OCI-LY7 (cell line): ENCODE data around the gene LHX4. TPM values are rescaled to one million over a fixed set of nuclear protein-coding genes. Genes with fewer than 3 reads are reported as not detected.

Source experiments
- BruUV-seq: library from RNA; stranded (reverse); fragments of 400-500 nt; replicated peaks from 2 replicates; lab custom pipeline; 2021; lab: Mats Ljungman, UMichigan
- CTCF ChIA-PET: fragments of 300-600 bp; sonication (Branson Sonifier 250); formaldehyde crosslinking; loops from one replicate; lab custom pipeline; 2022; ENCODE audit warnings: antibody characterized with exemption; ENCODE audit not compliant: unreplicated experiment; lab: Charles Lee
- POLR2A ChIA-PET: fragments of 300-600 bp; sonication (Branson Sonifier 250); formaldehyde crosslinking; loops from one replicate; lab custom pipeline; 2022; ENCODE audit warnings: antibody characterized with exemption; lab: Charles Lee
- DNase-seq: peaks from one replicate; pipeline ENCODE4 v3.0.0-alpha.2; 2015; ENCODE audit warnings: low spot score
- H2AFZ ChIP-seq: fragments of 200-600 bp; sonication (generic), shearing (Covaris generic); 2 replicates; pipeline ENCODE4 v1.6.1; 2014; ENCODE audit warnings: mild to moderate bottlenecking, antibody characterized with exemption, low read length, moderate library complexity
- H3K27ac ChIP-seq: fragments of 200-600 bp; sonication (generic); 2 replicates; pipeline ENCODE4 v1.5.1; 2014; ENCODE audit warnings: mixed run types, low read depth, mild to moderate bottlenecking, moderate library complexity, low read length, inconsistent platforms; ENCODE audit not compliant: poor library complexity, severe bottlenecking
- H3K36me3 ChIP-seq: fragments of 200-600 bp; sonication (generic); 2 replicates; pipeline ENCODE4 v1.6.1; 2014; ENCODE audit warnings: mild to moderate bottlenecking, antibody characterized with exemption, low read length, moderate library complexity, mixed read lengths; ENCODE audit not compliant: insufficient read depth
- H3K4me1 ChIP-seq: fragments of 200-600 bp; sonication (generic); 2 replicates; pipeline ENCODE4 v1.5.1; 2014; ENCODE audit warnings: mild to moderate bottlenecking, low read length; ENCODE audit not compliant: insufficient read depth, poor library complexity, severe bottlenecking
- H3K4me2 ChIP-seq: fragments of 200-600 bp; sonication (generic); 2 replicates; pipeline ENCODE4 v1.6.1; 2014; ENCODE audit warnings: mild to moderate bottlenecking, low read length
- H3K4me3 ChIP-seq: fragments of 200-600 bp; sonication (generic); 2 replicates; pipeline ENCODE4 v1.5.1; 2014; ENCODE audit warnings: mild to moderate bottlenecking, low read depth, low read length; ENCODE audit not compliant: poor library complexity, severe bottlenecking
- H3K79me2 ChIP-seq: fragments of 200-600 bp; sonication (generic); 2 replicates; pipeline ENCODE4 v1.6.1; 2016; ENCODE audit warnings: low read depth, mild to moderate bottlenecking, low read length, moderate library complexity, mixed read lengths; ENCODE audit not compliant: insufficient read depth
- H3K9me2 ChIP-seq: fragments of 200-600 bp; sonication (generic); 2 replicates; pipeline ENCODE4 v1.6.1; 2016; ENCODE audit warnings: mild to moderate bottlenecking, low read length, mixed read lengths; ENCODE audit not compliant: insufficient read depth
- H3K9me3 ChIP-seq: fragments of 200-600 bp; sonication (generic); 2 replicates; pipeline ENCODE4 v1.6.1; 2014; ENCODE audit warnings: mild to moderate bottlenecking, mixed run types, low read length, mixed read lengths
- H4K20me1 ChIP-seq: fragments of 200-600 bp; sonication (generic); 2 replicates; pipeline ENCODE4 v1.6.1; 2014; ENCODE audit warnings: mild to moderate bottlenecking, antibody characterized with exemption, low read length, moderate library complexity, mixed read lengths; ENCODE audit not compliant: insufficient read depth
- CTCF ChIP-seq: fragments of 200-600 bp; sonication (generic); conservative IDR thresholded peaks from 2 replicates; pipeline ENCODE4 v1.5.1; 2014; ENCODE audit warnings: mild to moderate bottlenecking, antibody characterized with exemption, low read length, moderate library complexity, mixed read lengths
- EZH2phosphoT487 ChIP-seq: fragments of 200-600 bp; sonication (generic); IDR thresholded peaks from 2 replicates; pipeline ENCODE4 v1.6.1; 2018; ENCODE audit warnings: low read depth, borderline replicate concordance, mild to moderate bottlenecking, mixed run types, antibody characterized with exemption, low read length, moderate library complexity, mixed read lengths
- intact Hi-C: fragments of 100-400 bp; cut with micrococcal nuclease; formaldehyde crosslinking; loops from one replicate; pipeline ENCODE4 v1.10.0; 2022; ENCODE audit not compliant: unreplicated experiment
- total RNA-seq, 2 experiments: library from RNA; depleted of rRNA in 1 of 2; stranded (reverse); fragments of >200 nt in 1 of 2; shearing (Covaris generic) in 1 of 2; gene quantifications; 2 replicates each; pipeline ENCODE4 v1.2.3, GENCODE V29; 2014 to 2022

LHX4 gene
- total RNA-seq, 2 experiments from 2014 or later, result 0.06 TPM; not detected in 1

- H4K20me1 ChIP-seq, result no peaks in the 10 kb centered on the region
- H3K9me3 ChIP-seq, result no peaks in the 10 kb centered on the region
- intact Hi-C loops, result no loop called here
- CTCF ChIA-PET, result no interaction called here
- H3K4me1 ChIP-seq, result no peaks in the 10 kb centered on the region
- POLR2A ChIA-PET, result no interaction called here
- H2AFZ ChIP-seq, result no peak overlapping the region
- DNase-seq, result no peak
- H3K36me3 ChIP-seq, result no peaks in the 10 kb centered on the region
- no peak overlapping the region for H3K4me3 ChIP-seq
- H3K27ac ChIP-seq, result no peak overlapping the region
- H3K9me2 ChIP-seq, result no peaks in the 10 kb centered on the region
- no peak overlapping the region for H3K4me2 ChIP-seq
- TF ChIP-seq EZH2phosphoT487 (no peak), CTCF (no peak)
- no peaks in the 10 kb centered on the region for H3K79me2 ChIP-seq
- no TSS peak for BruUV-seq
These were observed 47.9 kb upstream of the LHX4 start for GRCh38 chr1:180181996-180182642.

GRCh38 chr1:180182643-180183311, 47.3 kb upstream of the LHX4 start:
- Histone ChIP-seq H3K9me2 (no peaks in the 10 kb centered on the region), H3K9me3 (no peaks in the 10 kb centered on the region), H3K36me3 (no peaks in the 10 kb centered on the region), H3K4me1 (no peaks in the 10 kb centered on the region), H3K27ac (no peak overlapping the region), H3K79me2 (no peaks in the 10 kb centered on the region), H2AFZ (no peak overlapping the region), H4K20me1 (no peaks in the 10 kb centered on the region), H3K4me2 (no peak overlapping the region), H3K4me3 (no peak overlapping the region)
- BruUV-seq, result no TSS peak
- intact Hi-C loops, result no loop called here
- ChIA-PET CTCF (no interaction called here), POLR2A (no interaction called here)
- DNase-seq, result no peak
- no peak for TF ChIP-seq CTCF
- no peak for TF ChIP-seq EZH2phosphoT487

GRCh38 chr1:180183426-180183825, 46.6 kb upstream of the LHX4 start:
- POLR2A ChIA-PET, result no interaction called here
- intact Hi-C loops, result no loop called here
- CTCF ChIA-PET, result no interaction called here
- H3K4me2 ChIP-seq, result no peak overlapping the region
- no peak for DNase-seq
- H3K9me3 ChIP-seq, result no peaks in the 10 kb centered on the region
- no peak overlapping the region for H3K27ac ChIP-seq
- no TSS peak for BruUV-seq
- no peak overlapping the region for H2AFZ ChIP-seq
- no peak for TF ChIP-seq EZH2phosphoT487
- TF ChIP-seq CTCF, result no peak
- no peaks in the 10 kb centered on the region for H3K4me1 ChIP-seq
- H3K9me2 ChIP-seq, result no peaks in the 10 kb centered on the region
- H4K20me1 ChIP-seq, result no peaks in the 10 kb centered on the region
- no peaks in the 10 kb centered on the region for H3K79me2 ChIP-seq
- no peak overlapping the region for H3K4me3 ChIP-seq
- no peaks in the 10 kb centered on the region for H3K36me3 ChIP-seq
